Liver (tissue), 10 donors: ENCODE data around the gene ARFGAP2. TPM values are rescaled to one million over a fixed set of nuclear protein-coding genes. Genes with fewer than 3 reads are reported as not detected.
"Not testable (repeated sequence)": the region's sequence is repeated elsewhere in the genome, so short reads cannot be mapped to it uniquely, and the experiment has no call there.

ENCODE experiments used
- DNase-seq: peaks from one replicate; pipeline ENCODE4 v3.0.0-alpha.2; 2017; ENCODE audit warnings: low spot score
- H3K27ac ChIP-seq, 2 donors: one replicate each; pipeline ENCODE4 v1.7.0; 2013; ENCODE audit warnings: inconsistent platforms in 2 of 2, low read length in 2 of 2, control low read depth in 1 of 2, low read depth in 1 of 2, mild to moderate bottlenecking in 1 of 2
- H3K27me3 ChIP-seq, 4 donors: one replicate each; pipeline versions ENCODE4 v1.6.1 to v1.7.0; 2013; ENCODE audit warnings: low read length in 3 of 4, inconsistent platforms in 1 of 4, mild to moderate bottlenecking in 1 of 4, moderate library complexity in 1 of 4; ENCODE audit not compliant: control insufficient read depth in 4 of 4, insufficient read depth in 4 of 4
- H3K36me3 ChIP-seq, 4 donors: one replicate each; pipeline versions ENCODE4 v1.6.1 to v1.7.0; 2013; ENCODE audit warnings: low read length in 3 of 4, mild to moderate bottlenecking in 3 of 4, low read depth in 1 of 4, moderate library complexity in 1 of 4; ENCODE audit not compliant: control insufficient read depth in 4 of 4, insufficient read depth in 3 of 4
- H3K4me1 ChIP-seq, 4 donors: one replicate each; pipeline versions ENCODE4 v1.6.1 to v1.7.0; 2013; ENCODE audit warnings: low read length in 3 of 4, mild to moderate bottlenecking in 3 of 4, moderate library complexity in 1 of 4; ENCODE audit not compliant: control insufficient read depth in 4 of 4, insufficient read depth in 4 of 4
- H3K4me3 ChIP-seq, 3 donors: one replicate each; pipeline versions ENCODE4 v1.6.1 to v1.7.0; 2013; ENCODE audit warnings: low read length in 3 of 3, control low read depth in 1 of 3, low read depth in 1 of 3, mild to moderate bottlenecking in 1 of 3
- H3K9ac ChIP-seq, 2 donors: one replicate each; pipeline ENCODE4 v1.7.0; 2013; ENCODE audit warnings: low read length in 2 of 2, mild to moderate bottlenecking in 2 of 2, moderate library complexity in 2 of 2, control low read depth in 1 of 2, low read depth in 1 of 2
- H3K9me3 ChIP-seq, 4 donors: one replicate each; pipeline versions ENCODE4 v1.6.1 to v1.7.0; 2013; ENCODE audit warnings: low read length in 3 of 4; ENCODE audit not compliant: control insufficient read depth in 4 of 4
- FOXA1 ChIP-seq: IDR thresholded peaks from 2 replicates; pipeline ENCODE4 v1.6.1; 2016; ENCODE audit warnings: antibody characterized with exemption
- FOXA2 ChIP-seq: IDR thresholded peaks from 2 replicates; pipeline ENCODE4 v1.6.1; 2016; ENCODE audit warnings: antibody characterized with exemption
- GABPA ChIP-seq, 2 donors: IDR thresholded peaks in 1 of 2; conservative IDR thresholded peaks in 1 of 2; 2 replicates each; pipeline ENCODE4 v1.6.1; 2016; ENCODE audit warnings: antibody characterized with exemption in 2 of 2, mild to moderate bottlenecking in 1 of 2, moderate library complexity in 1 of 2
- HNF4A ChIP-seq, 2 donors: conservative IDR thresholded peaks; 2 replicates each; pipeline ENCODE4 v1.6.1; 2016; ENCODE audit warnings: antibody characterized with exemption in 2 of 2, mild to moderate bottlenecking in 2 of 2
- JUND ChIP-seq, 2 donors: IDR thresholded peaks; 2 replicates each; pipeline ENCODE4 v1.6.1; 2016; ENCODE audit warnings: antibody characterized with exemption in 2 of 2
- RAD21 ChIP-seq, 2 donors: IDR thresholded peaks; 2 replicates each; pipeline ENCODE4 v1.6.1; 2016; ENCODE audit warnings: antibody characterized with exemption in 2 of 2, mild to moderate bottlenecking in 2 of 2
- RXRA ChIP-seq, 2 donors: IDR thresholded peaks; 2 replicates each; pipeline ENCODE4 v1.6.1; 2017 to 2018; ENCODE audit warnings: antibody characterized with exemption in 2 of 2, mild to moderate bottlenecking in 1 of 2
- SP1 ChIP-seq: IDR thresholded peaks from 2 replicates; pipeline ENCODE4 v1.6.1; 2018; ENCODE audit warnings: antibody characterized with exemption, mild to moderate bottlenecking
- YY1 ChIP-seq: IDR thresholded peaks from 2 replicates; pipeline ENCODE4 v1.6.1; 2016; ENCODE audit warnings: antibody characterized with exemption, mild to moderate bottlenecking
- WGBS: extraction: QIAGEN DNeasy Blood & Tissue Kit; methylation state at CpG from one replicate; pipeline ENCODE4 v1.1.7; 2013; 5-methylcytosine and 5-hydroxymethylcytosine counted together
- polyA plus RNA-seq, 2 donors: library from polyadenylated mRNA; stranded (reverse) in 1 of 2; unstranded in 1 of 2; fragments of 200-250 nt in 1 of 2; fragments of >200 nt in 1 of 2; fragmentation: Nextera tagmentation in 1 of 2; extraction: Ambion mirVana in 1 of 2; gene quantifications; one replicate each; pipeline versions ENCODE4 v1.2.1 to v1.2.3, GENCODE V29; 2013 to 2015
- small RNA-seq: library from RNA; depleted of rRNA; stranded (forward); fragments of <200 nt; gene quantifications from one replicate; pipeline ENCODE3, GENCODE V24; 2014
- total RNA-seq, 2 donors: library from RNA; depleted of rRNA; stranded (reverse); fragments of >200 nt; gene quantifications; one replicate each; pipeline ENCODE4 v1.2.3, GENCODE V29; 2014
- TF ChIP-seq, protein P1 (sequence below): IDR thresholded peaks from 2 replicates; pipeline ENCODE4 v1.6.1; 2016; ENCODE audit warnings: antibody characterized with exemption, mild to moderate bottlenecking
- donor health status: healthy.
- donor health status: healthy.
- donor health status: healthy.
- donor health status: healthy.
- donor health status: healthy.

The ARFGAP2 gene
- total and polyA plus RNA-seq, 4 donors: 37.3 to 163 (median 53.0) TPM

- Histone ChIP-seq H3K36me3 (no peaks in the 10 kb centered on the region), H3K9ac (no peak overlapping the region), H3K27me3 (no peaks in the 10 kb centered on the region), H3K4me1 (peaks cover 0 to 14% (median 3%) of the 10 kb centered on the region in 4 donors), H3K9me3 (no peaks in the 10 kb centered on the region), H3K27ac (no peak overlapping the region), H3K4me3 (no peak overlapping the region)
- DNase-seq: no peak
- 92% methylated on average over 2 of the region's 2 CpGs for WGBS
- TF ChIP-seq YY1: no peak
- TF ChIP-seq SP1: no peak
Observed at GRCh38 chr11:47121056-47121455, 55.6 kb downstream of the ARFGAP2 start.

- H3K9me3 ChIP-seq, H3K36me3 ChIP-seq, H3K9ac ChIP-seq, H3K27me3 ChIP-seq: not testable (repeated sequence)
- TF ChIP-seq HNF4A (conservative IDR thresholded peaks at IDR 0.05) (peak; percentile 72 to 77), FOXA1 (peak; percentile 60), JUND (IDR thresholded peaks at IDR 0.05) (peak; percentile 44 to 78), RAD21 (IDR thresholded peaks at IDR 0.05) (peak; percentile 54 to 61), SP1 (peak; percentile 70), YY1 (peak; percentile 59), RXRA (IDR thresholded peaks at IDR 0.05) (peak; percentile 70 to 79), FOXA2 (peak; percentile 75), GABPA (IDR thresholded peaks at IDR 0.05 in 1 of 2, conservative IDR thresholded peaks at IDR 0.05 in 1 of 2) (peak in 1 of 2 donors; percentile 24)
- TF ChIP-seq, protein P1, sequence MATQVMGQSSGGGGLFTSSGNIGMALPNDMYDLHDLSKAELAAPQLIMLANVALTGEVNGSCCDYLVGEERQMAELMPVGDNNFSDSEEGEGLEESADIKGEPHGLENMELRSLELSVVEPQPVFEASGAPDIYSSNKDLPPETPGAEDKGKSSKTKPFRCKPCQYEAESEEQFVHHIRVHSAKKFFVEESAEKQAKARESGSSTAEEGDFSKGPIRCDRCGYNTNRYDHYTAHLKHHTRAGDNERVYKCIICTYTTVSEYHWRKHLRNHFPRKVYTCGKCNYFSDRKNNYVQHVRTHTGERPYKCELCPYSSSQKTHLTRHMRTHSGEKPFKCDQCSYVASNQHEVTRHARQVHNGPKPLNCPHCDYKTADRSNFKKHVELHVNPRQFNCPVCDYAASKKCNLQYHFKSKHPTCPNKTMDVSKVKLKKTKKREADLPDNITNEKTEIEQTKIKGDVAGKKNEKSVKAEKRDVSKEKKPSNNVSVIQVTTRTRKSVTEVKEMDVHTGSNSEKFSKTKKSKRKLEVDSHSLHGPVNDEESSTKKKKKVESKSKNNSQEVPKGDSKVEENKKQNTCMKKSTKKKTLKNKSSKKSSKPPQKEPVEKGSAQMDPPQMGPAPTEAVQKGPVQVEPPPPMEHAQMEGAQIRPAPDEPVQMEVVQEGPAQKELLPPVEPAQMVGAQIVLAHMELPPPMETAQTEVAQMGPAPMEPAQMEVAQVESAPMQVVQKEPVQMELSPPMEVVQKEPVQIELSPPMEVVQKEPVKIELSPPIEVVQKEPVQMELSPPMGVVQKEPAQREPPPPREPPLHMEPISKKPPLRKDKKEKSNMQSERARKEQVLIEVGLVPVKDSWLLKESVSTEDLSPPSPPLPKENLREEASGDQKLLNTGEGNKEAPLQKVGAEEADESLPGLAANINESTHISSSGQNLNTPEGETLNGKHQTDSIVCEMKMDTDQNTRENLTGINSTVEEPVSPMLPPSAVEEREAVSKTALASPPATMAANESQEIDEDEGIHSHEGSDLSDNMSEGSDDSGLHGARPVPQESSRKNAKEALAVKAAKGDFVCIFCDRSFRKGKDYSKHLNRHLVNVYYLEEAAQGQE: peak; percentile 30
- Histone ChIP-seq H3K4me1 (peaks cover 0 to 14% (median 3%) of the 10 kb centered on the region in 4 donors), H3K4me3 (peak overlapping the region in 1 of 3 donors; percentile 42), H3K27ac (peak overlapping the region; percentile 12 to 42)
- 33% methylated on average over 20 of the region's 20 CpGs for WGBS
- DNase-seq: peak; percentile 64
Observed at GRCh38 chr11:47118958-47119688, 57.6 kb downstream of the ARFGAP2 start.

Small RNA genes lying within 50 kb of the gene (small RNA-seq; reads per million reads assigned to genes)
- gene MIR6745: not detected

Other genes starting within 250 kb of the ARFGAP2 start
- gene CSTPP1, start 240.1 kb downstream of the ARFGAP2 start, total RNA-seq: 1 to 10 TPM; 5.6 to 5.7 TPM
- 1 to 10 TPM; 5.4 to 6.6 TPM for gene CSTPP1, start 240.1 kb downstream of the ARFGAP2 start, polyA plus RNA-seq
- gene PACSIN3, start 9.6 kb upstream of the ARFGAP2 start, total RNA-seq: 10 to 100 TPM; 12.1 to 20.6 TPM
- gene PACSIN3, start 9.6 kb upstream of the ARFGAP2 start, polyA plus RNA-seq: 10 to 100 TPM; 18.7 to 23.3 TPM
- 1 to 10 TPM; 6.6 to 7.6 TPM for gene DDB2, start 38.1 kb upstream of the ARFGAP2 start, total RNA-seq
- 10 to 100 TPM in 1 of 2 donors, 1 to 10 TPM in 1; 10.0 to 11.9 TPM for gene DDB2, start 38.1 kb upstream of the ARFGAP2 start, polyA plus RNA-seq
- gene ACP2, start 71.9 kb upstream of the ARFGAP2 start, total RNA-seq: 10 to 100 TPM; 81.7 to 94.4 TPM
- 10 to 100 TPM; 40.3 to 76.9 TPM for gene ACP2, start 71.9 kb upstream of the ARFGAP2 start, polyA plus RNA-seq
- gene NR1H3, start 81.1 kb upstream of the ARFGAP2 start, total RNA-seq: 10 to 100 TPM; 52.8 to 55.2 TPM
- 10 to 100 TPM; 56.0 to 57.3 TPM for gene NR1H3, start 81.1 kb upstream of the ARFGAP2 start, polyA plus RNA-seq
- 10 to 100 TPM in 1 of 2 donors, 1 to 10 TPM in 1; 9.9 to 20.5 TPM for gene MADD, start 93.3 kb upstream of the ARFGAP2 start, total RNA-seq
- gene MADD, start 93.3 kb upstream of the ARFGAP2 start, polyA plus RNA-seq: 10 to 100 TPM in 1 of 2 donors, 1 to 10 TPM in 1; 9.9 to 12.2 TPM
- gene MYBPC3, start 175.8 kb upstream of the ARFGAP2 start, total RNA-seq: under 1 TPM in 1 of 2 donors, not detected in 1; 0.25 TPM
- under 1 TPM in 1 of 2 donors, not detected in 1; 0.01 TPM for gene MYBPC3, start 175.8 kb upstream of the ARFGAP2 start, polyA plus RNA-seq
- gene SPI1, start 201.7 kb upstream of the ARFGAP2 start, total RNA-seq: 10 to 100 TPM; 12.5 to 14.2 TPM
- 10 to 100 TPM in 1 of 2 donors, 1 to 10 TPM in 1; 2.3 to 14.4 TPM for gene SPI1, start 201.7 kb upstream of the ARFGAP2 start, polyA plus RNA-seq
- 10 to 100 TPM in 1 of 2 donors, 1 to 10 TPM in 1; 8.2 to 13.0 TPM for gene SLC39A13, start 231.7 kb upstream of the ARFGAP2 start, total RNA-seq
- gene SLC39A13, start 231.7 kb upstream of the ARFGAP2 start, polyA plus RNA-seq: 10 to 100 TPM in 1 of 2 donors, 1 to 10 TPM in 1; 8.4 to 17.5 TPM
- 10 to 100 TPM; 58.0 to 96.6 TPM for gene PSMC3, start 249.6 kb upstream of the ARFGAP2 start, total RNA-seq
- 100 to 1,000 TPM; 110 TPM for gene PSMC3, start 249.6 kb upstream of the ARFGAP2 start, polyA plus RNA-seq